Activated T-helper 2 cell treated with anti-CD3 and anti-CD28 coated beads, Interferon-gamma antibody, Interleukin-2, Interleukin-4, amounts not matched to agents 10 μg/mL and 5 μg/mL and 100 μg/mL, durations not matched to agents 14 hours and 24 hours and 36 hours (primary cell): Measurements from ENCODE around the gene SCAI. TPM values are rescaled to one million over a fixed set of nuclear protein-coding genes. Genes with fewer than 3 reads are reported as not detected.
"Not testable (repeated sequence)": the region's sequence is repeated elsewhere in the genome, so short reads cannot be mapped to it uniquely, and the experiment has no call there.

Experiments used
- DNase-seq: peaks from one replicate; pipeline ENCODE4 v3.0.0; 2021; ENCODE audit warnings: low spot score
- H3K27ac Mint-ChIP-seq: one replicate; pipeline ENCODE4 v1.8.0; 2021; ENCODE audit warnings: mixed read lengths
- H3K27me3 Mint-ChIP-seq: one replicate; pipeline ENCODE4 v1.8.0; 2021; ENCODE audit warnings: low read depth, mixed read lengths
- H3K36me3 Mint-ChIP-seq: one replicate; pipeline ENCODE4 v1.8.0; 2021; ENCODE audit warnings: low read depth, mixed read lengths
- H3K4me1 Mint-ChIP-seq: one replicate; pipeline ENCODE4 v1.8.0; 2021; ENCODE audit warnings: low read depth, mixed read lengths
- H3K4me3 Mint-ChIP-seq: one replicate; pipeline ENCODE4 v1.8.0; 2021; ENCODE audit warnings: low read depth, mild to moderate bottlenecking, moderate library complexity, mixed read lengths
- H3K9me3 Mint-ChIP-seq: one replicate; pipeline ENCODE4 v1.8.0; 2021; ENCODE audit warnings: mixed read lengths
- intact Hi-C: fragments of 100-400 bp; cut with micrococcal nuclease; formaldehyde crosslinking; loops from one replicate; pipeline ENCODE4 v1.15.1; 2023
- total RNA-seq: library from RNA; stranded (reverse); gene quantifications from 2 replicates; pipeline ENCODE4 v1.2.3, GENCODE V29; 2022

SCAI gene
- total RNA-seq, 1 donor from 2014 or later, result 14.2 TPM

GRCh38 chr9:125119643-125120286, 23.6 kb downstream of the SCAI start:
- no peaks in the 10 kb centered on the region for H3K9me3 Mint-ChIP-seq
- H3K36me3 Mint-ChIP-seq, result peaks cover 17% of the 10 kb centered on the region
- H3K4me3 Mint-ChIP-seq, result no peak overlapping the region
- peak overlapping the region; percentile 42 for H3K27ac Mint-ChIP-seq
- no peak for DNase-seq
- intact Hi-C loops, result no loop called here
- no peaks in the 10 kb centered on the region for H3K27me3 Mint-ChIP-seq
- H3K4me1 Mint-ChIP-seq, result peaks cover 30% of the 10 kb centered on the region

GRCh38 chr9:125118696-125119095, 24.6 kb downstream of the SCAI start:
- peaks cover 27% of the 10 kb centered on the region for H3K4me1 Mint-ChIP-seq
- intact Hi-C loops, result not testable (repeated sequence)

GRCh38 chr9:125114503-125114902, 28.8 kb downstream of the SCAI start:
- H3K27me3 Mint-ChIP-seq, H3K4me3 Mint-ChIP-seq, DNase-seq, H3K27ac Mint-ChIP-seq, intact Hi-C loops: not testable (repeated sequence)
- H3K4me1 Mint-ChIP-seq, result peaks cover 11% of the 10 kb centered on the region
- H3K9me3 Mint-ChIP-seq, result peaks cover 19% of the 10 kb centered on the region
- H3K36me3 Mint-ChIP-seq, result peaks cover 52% of the 10 kb centered on the region

More at GRCh38 chr9:125118696-125119095, 24.6 kb downstream of the SCAI start:
- H3K9me3 Mint-ChIP-seq, H3K4me3 Mint-ChIP-seq, H3K27me3 Mint-ChIP-seq, DNase-seq, H3K27ac Mint-ChIP-seq: not testable (repeated sequence)
- peaks cover 19% of the 10 kb centered on the region for H3K36me3 Mint-ChIP-seq

- no peak overlapping the region for H3K4me3 Mint-ChIP-seq
- no peak overlapping the region for H3K27ac Mint-ChIP-seq
- DNase-seq, result no peak
- H3K36me3 Mint-ChIP-seq, result peaks cover 46% of the 10 kb centered on the region
- no peaks in the 10 kb centered on the region for H3K27me3 Mint-ChIP-seq
- intact Hi-C loops, result no loop called here
- H3K9me3 Mint-ChIP-seq, result peaks cover 19% of the 10 kb centered on the region
- H3K4me1 Mint-ChIP-seq, result no peaks in the 10 kb centered on the region
Measured at GRCh38 chr9:125110464-125110863, 32.9 kb downstream of the SCAI start.

- DNase-seq, H3K4me1 Mint-ChIP-seq, H3K27me3 Mint-ChIP-seq, H3K27ac Mint-ChIP-seq, H3K4me3 Mint-ChIP-seq, intact Hi-C loops: not testable (repeated sequence)
- Mint-ChIP-seq H3K36me3 (peaks cover 39% of the 10 kb centered on the region), H3K9me3 (peaks cover 19% of the 10 kb centered on the region)
Measured at GRCh38 chr9:125108541-125108940, 34.8 kb downstream of the SCAI start.

- Mint-ChIP-seq H3K4me1 (peaks cover 9% of the 10 kb centered on the region), H3K27ac (no peak overlapping the region), H3K9me3 (peaks cover under 1% of the 10 kb centered on the region), H3K27me3 (no peaks in the 10 kb centered on the region), H3K36me3 (peaks cover 19% of the 10 kb centered on the region), H3K4me3 (no peak overlapping the region)
- DNase-seq, result no peak
- intact Hi-C loops, result no loop called here
Measured at GRCh38 chr9:125106285-125106893, 36.9 kb downstream of the SCAI start.

GRCh38 chr9:125103770-125104460, 39.4 kb downstream of the SCAI start:
- Mint-ChIP-seq H3K27me3 (no peaks in the 10 kb centered on the region), H3K9me3 (no peaks in the 10 kb centered on the region), H3K36me3 (peaks cover 2% of the 10 kb centered on the region), H3K4me3 (no peak overlapping the region), H3K4me1 (peaks cover 9% of the 10 kb centered on the region), H3K27ac (no peak overlapping the region)
- intact Hi-C loops, result no loop called here
- DNase-seq, result no peak

- no peak overlapping the region for H3K27ac Mint-ChIP-seq
- intact Hi-C loops, result no loop called here
- no peaks in the 10 kb centered on the region for H3K36me3 Mint-ChIP-seq
- H3K27me3 Mint-ChIP-seq, result no peaks in the 10 kb centered on the region
- no peak overlapping the region for H3K4me3 Mint-ChIP-seq
- no peaks in the 10 kb centered on the region for H3K9me3 Mint-ChIP-seq
- DNase-seq, result no peak
- H3K4me1 Mint-ChIP-seq, result peaks cover 9% of the 10 kb centered on the region
Measured at GRCh38 chr9:125103021-125103420, 40.3 kb downstream of the SCAI start.

GRCh38 chr9:125100822-125101221, 42.5 kb downstream of the SCAI start:
- Mint-ChIP-seq H3K4me3 (no peak overlapping the region), H3K9me3 (peaks cover 10% of the 10 kb centered on the region), H3K27ac (no peak overlapping the region), H3K36me3 (peaks cover 8% of the 10 kb centered on the region), H3K4me1 (peaks cover 13% of the 10 kb centered on the region), H3K27me3 (no peaks in the 10 kb centered on the region)
- intact Hi-C loops, result no loop called here
- no peak for DNase-seq

- Mint-ChIP-seq H3K4me3 (no peak overlapping the region), H3K27me3 (no peaks in the 10 kb centered on the region), H3K36me3 (peaks cover 15% of the 10 kb centered on the region), H3K9me3 (peaks cover 10% of the 10 kb centered on the region), H3K4me1 (peaks cover 13% of the 10 kb centered on the region), H3K27ac (no peak overlapping the region)
- no peak for DNase-seq
- intact Hi-C loops, result no loop called here
Measured at GRCh38 chr9:125099816-125100215, 43.5 kb downstream of the SCAI start.

GRCh38 chr9:125095821-125096443, 47.4 kb downstream of the SCAI start:
- Mint-ChIP-seq H3K36me3 (peaks cover 29% of the 10 kb centered on the region), H3K4me3 (no peak overlapping the region), H3K27me3 (no peaks in the 10 kb centered on the region), H3K27ac (no peak overlapping the region), H3K9me3 (peaks cover 10% of the 10 kb centered on the region), H3K4me1 (peaks cover 4% of the 10 kb centered on the region)
- intact Hi-C loops, result no loop called here
- no peak for DNase-seq

GRCh38 chr9:125091121-125091520, 52.2 kb downstream of the SCAI start:
- intact Hi-C loops, result no loop called here
- Mint-ChIP-seq H3K4me3 (no peak overlapping the region), H3K27me3 (no peaks in the 10 kb centered on the region), H3K27ac (no peak overlapping the region), H3K9me3 (peaks cover 3% of the 10 kb centered on the region), H3K36me3 (peaks cover 31% of the 10 kb centered on the region), H3K4me1 (peaks cover 20% of the 10 kb centered on the region)
- DNase-seq, result no peak

- DNase-seq, result no peak
- no peak overlapping the region for H3K4me3 Mint-ChIP-seq
- no peaks in the 10 kb centered on the region for H3K9me3 Mint-ChIP-seq
- H3K27me3 Mint-ChIP-seq, result no peaks in the 10 kb centered on the region
- H3K4me1 Mint-ChIP-seq, result peaks cover 18% of the 10 kb centered on the region
- H3K27ac Mint-ChIP-seq, result peak overlapping the region; percentile 26
- peaks cover 25% of the 10 kb centered on the region for H3K36me3 Mint-ChIP-seq
- intact Hi-C loops, result no loop called here
Measured at GRCh38 chr9:125089331-125089730, 54.0 kb downstream of the SCAI start.
